ENCODE measurements around the gene FBXO48.
"Not testable (repeated sequence)": the region's sequence is repeated elsewhere in the genome, so short reads cannot be mapped to it uniquely, and the experiment has no call there.

Gene FBXO48

GRCh38 chr2:68472796-68473414, 5.8 kb upstream of the FBXO48 start:
- no peak for DNase-seq (ENCODE audit: low read depth, low spot score)

GRCh38 chr2:68471385-68471784, 4.3 kb upstream of the FBXO48 start:
- no peak for DNase-seq (ENCODE audit: low read depth, low spot score)

DNA sequence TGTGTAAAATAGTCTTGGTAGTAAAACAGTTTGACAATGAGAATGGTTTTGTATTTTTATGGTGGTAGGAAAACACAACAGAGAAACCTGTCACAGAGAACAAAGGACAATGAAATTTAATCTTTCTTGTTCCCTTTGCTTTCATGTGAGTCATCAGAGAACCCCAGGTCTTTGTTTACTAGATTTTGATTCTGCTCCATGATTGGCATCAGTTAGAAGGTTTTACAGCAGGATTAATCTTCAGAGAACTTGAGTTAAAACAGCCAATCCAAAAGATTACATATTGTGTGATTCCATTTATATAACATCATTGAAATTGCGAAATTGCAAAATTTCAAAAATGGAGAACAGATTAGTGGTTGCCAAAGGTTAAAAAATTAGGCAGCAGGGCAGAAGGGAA, 2.8 kb upstream of the FBXO48 start:
- DNase-seq (ENCODE audit: low read depth, low spot score), result no peak

DNA sequence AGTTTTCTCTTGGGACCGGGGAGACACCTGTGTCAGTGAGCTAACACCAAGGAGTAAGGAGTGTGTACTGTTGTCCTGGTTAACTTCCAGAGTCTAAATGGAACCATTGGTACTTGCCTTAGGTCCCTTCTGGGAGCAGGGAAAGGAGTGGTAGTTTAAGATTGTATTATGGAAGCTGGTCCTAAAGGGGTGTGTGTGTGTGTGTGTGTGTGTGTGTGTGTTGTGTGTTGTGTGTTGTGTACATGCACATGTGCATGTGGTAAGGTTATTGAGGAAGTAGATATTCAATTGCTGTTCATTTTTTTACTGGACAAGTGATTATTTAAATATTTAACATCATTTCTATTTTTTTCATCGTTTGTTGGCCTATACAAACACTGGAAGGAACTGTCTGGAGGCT, 1.7 kb upstream of the FBXO48 start:
- DNase-seq (ENCODE audit: low read depth, low spot score), result no peak

GRCh38 chr2:68466778-68467076, 367 bp downstream of the FBXO48 start:
- DNase-seq (ENCODE audit: low read depth, low spot score), result no peak

- DNase-seq (ENCODE audit: low read depth, low spot score), result peak; percentile 30
Observed at GRCh38 chr2:68466361-68466777, 725 bp downstream of the FBXO48 start.

DNA sequence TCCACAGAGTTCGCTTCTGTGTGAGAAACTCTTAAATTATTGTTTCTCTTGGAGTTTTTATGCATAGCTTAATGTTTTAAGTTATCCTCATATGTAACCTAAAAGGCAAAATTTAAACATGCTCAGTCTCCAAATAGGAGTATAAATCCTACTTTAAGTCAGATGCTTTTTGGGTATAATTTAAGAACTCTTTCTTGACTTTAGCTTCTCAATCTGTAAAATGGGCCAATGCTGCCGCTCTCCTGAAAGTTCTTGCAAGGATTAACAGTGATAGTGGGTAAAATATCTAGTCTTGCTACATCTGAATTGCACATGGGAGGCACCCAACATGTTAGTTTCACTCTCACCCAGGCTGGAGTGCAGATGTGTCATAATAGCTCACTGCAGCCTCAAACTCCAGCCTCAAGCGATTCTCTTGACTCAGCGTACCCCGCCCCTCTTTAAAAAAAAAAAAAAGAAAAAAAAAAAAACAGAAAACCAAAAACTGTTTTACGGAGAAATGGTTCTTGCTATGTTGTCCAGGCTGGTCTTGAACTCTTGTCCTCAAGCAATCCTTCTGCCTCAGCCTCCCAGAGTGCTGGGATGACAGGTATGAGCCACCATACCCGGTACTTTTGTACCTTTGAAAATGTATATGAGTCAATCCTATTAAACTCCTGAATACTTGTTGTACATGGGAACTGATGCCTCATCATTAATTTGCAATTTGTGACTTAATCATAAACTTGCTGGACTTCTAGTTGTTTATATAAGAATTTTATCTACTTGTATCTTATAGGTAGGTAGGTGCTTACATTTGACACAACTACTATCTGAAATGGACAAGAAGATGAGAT, 1.8 kb downstream of the FBXO48 start:
- no peak for DNase-seq (ENCODE audit: low read depth, low spot score)

GRCh38 chr2:68464651-68465050, 2.4 kb downstream of the FBXO48 start:
- no peak for DNase-seq (ENCODE audit: low read depth, low spot score)

GRCh38 chr2:68463287-68463877, 3.7 kb downstream of the FBXO48 start:
- no peak for DNase-seq (ENCODE audit: low read depth, low spot score)

- DNase-seq (ENCODE audit: low read depth, low spot score), result no peak
Observed at GRCh38 chr2:68458981-68459380, 8.1 kb downstream of the FBXO48 start.

GRCh38 chr2:68456198-68456597, 10.9 kb downstream of the FBXO48 start:
- no peak for DNase-seq (ENCODE audit: low read depth, low spot score)

DNA sequence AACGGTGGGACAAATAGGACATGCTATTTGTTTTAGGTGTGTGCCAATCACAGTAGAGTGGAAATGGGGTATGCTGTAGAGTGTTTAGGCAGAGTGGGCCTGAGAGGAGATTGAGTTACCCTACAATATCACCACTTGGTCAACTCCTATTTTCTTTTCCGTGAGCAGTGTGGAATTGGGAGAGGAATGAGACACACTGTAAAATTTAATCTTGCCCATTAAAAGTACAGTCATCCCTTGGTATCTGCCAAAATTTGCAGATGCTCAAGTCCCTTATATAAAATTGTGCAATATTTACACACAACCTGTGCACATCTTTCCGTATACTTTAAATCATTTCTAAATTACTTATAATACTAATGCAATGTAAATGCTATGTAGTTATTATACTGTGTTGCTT, 12.4 kb downstream of the FBXO48 start:
- DNase-seq (ENCODE audit: low read depth, low spot score), result no peak

DNA sequence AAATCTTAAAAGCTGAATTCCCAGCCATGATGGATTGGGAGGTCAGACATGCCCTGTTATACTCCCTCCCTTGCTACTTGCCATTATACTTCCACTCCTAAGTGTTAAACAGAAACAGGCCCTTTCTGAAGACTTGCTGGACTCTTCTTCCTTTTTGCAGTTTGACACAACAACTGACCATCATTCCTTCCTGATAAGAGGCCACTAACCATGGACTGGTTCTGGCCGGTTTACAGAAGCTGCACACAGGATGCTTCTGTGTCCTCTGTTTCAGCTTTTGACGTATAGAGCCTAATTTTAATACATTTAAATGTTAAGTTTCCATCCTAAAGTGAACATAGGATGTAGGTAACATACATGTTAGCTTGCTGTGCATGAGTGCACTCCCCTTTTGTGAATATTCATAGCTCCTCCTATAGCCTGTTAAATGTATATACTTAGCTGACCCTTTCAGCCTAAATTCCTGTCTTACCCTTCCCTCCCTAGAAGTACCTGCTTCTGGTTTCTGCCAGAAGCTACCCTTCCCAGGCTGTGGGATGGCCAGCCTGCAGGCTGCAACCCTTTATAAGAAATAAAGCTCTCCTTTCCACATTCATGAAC, 13.2 kb downstream of the FBXO48 start:
- DNase-seq (ENCODE audit: low read depth, low spot score), result no peak

GRCh38 chr2:68452158-68452900, 14.8 kb downstream of the FBXO48 start:
- DNase-seq (ENCODE audit: low read depth, low spot score), result no peak

DNA sequence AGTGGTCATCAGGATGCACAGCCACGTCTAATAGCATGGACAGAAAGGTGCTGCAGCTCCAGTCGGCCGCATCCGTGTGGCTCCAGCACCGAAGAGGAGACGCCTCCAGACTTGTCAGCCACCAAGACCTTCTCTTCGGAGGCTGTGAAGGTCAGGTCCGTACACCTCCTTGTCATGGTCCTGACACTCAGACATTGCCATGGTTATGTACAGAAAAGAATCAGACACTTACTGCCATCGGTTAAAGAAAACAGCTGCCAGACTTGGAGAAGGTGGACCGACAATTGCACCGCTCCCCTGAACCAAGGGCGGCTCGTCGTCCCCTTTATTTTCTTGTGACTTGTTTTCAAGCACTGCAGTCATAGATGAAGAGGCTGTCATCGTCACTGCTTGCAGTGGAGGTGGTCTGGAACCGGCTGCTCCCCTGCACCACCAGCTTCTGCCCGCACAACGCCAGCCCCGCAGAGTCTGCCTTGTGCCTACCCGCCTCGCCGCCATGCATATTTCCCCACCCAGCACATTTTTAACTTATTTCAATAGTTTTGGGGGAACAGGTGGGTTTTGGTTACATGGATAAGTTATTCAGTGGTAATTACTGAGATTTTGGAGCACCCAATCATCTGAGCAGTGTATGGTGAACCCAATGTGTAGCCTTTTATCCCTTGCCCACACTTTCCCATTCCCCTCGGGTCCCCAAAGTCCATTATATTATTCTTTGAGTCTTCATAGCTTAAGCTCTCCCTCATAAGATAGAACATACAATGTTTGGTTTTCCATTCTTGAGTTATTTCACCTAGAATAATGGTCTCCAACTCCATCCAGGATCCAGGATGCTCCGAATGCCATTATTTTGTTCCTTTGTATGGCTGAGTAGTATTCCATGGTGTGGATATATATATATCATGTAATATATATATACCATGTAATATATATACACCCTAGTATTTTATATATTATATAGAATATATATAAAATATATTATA, 18.1 kb downstream of the FBXO48 start:
- DNase-seq (ENCODE audit: low read depth, low spot score), result no peak

DNA sequence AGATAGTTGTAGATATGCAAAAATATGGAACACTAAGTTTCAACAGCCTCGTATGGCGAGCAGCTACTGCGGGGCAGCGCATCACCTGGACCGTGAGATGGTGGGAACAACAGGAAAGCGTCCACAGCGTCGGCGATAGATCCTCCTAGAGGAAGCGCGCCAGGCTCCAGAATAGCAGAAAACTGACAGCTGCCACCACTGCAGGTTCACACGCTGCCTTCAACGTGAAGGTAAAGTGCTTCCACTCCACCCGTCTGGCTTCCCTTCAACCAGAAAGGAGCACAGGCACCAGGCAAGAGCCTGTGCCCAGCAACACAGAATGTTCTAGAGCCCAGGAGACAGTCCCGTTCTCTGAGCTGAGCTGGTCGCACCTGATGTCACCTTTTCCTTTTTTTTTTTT, 20.0 kb downstream of the FBXO48 start:
- no peak for DNase-seq (ENCODE audit: low read depth, low spot score)

GRCh38 chr2:68446425-68446824, 20.7 kb downstream of the FBXO48 start:
- DNase-seq (ENCODE audit: low read depth, low spot score), result not testable (repeated sequence)

DNA sequence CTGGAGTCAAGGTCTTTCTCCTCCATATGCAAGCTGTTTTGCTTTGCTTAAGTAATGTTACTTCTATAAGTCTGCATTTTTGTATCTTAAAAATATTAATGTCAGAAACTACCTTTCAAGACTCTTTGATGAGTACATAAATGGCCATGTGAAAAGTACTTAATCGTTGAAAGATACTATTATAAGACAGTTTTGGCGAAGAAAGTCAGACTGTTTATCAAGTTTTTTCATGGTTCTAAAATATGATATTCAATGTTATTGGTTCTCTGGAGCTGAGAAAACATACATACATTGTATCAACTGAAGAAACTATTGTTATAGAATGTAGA, 25.1 kb downstream of the FBXO48 start:
- DNase-seq (ENCODE audit: low read depth, low spot score), result no peak

- peak; percentile 79 for DNase-seq (ENCODE audit: low read depth, low spot score)
Observed at GRCh38 chr2:68441179-68441993, 25.7 kb downstream of the FBXO48 start.

Measured in activated naive CD8-positive, alpha-beta T cell treated with anti-CD3 and anti-CD28 coated beads, Interleukin-2, amount 50 U/mL, for 16 hours (primary cell).